NCI-H748 treated with DMSO at 0.1 percent for 48 hours (cell line): ENCODE measurements around the gene KIAA0586.
"Not testable (repeated sequence)": the region's sequence is repeated elsewhere in the genome, so short reads cannot be mapped to it uniquely, and the experiment has no call there.

Experiments used
- DNase-seq: peaks from one replicate; lab custom pipeline; 2025; lab: John Stamatoyannopoulos, UW

The KIAA0586 gene

GRCh38 chr14:58464652-58465051 lies 37.1 kb downstream of the KIAA0586 start:
- DNase-seq: no peak

GRCh38 chr14:58465421-58465820 lies 37.9 kb downstream of the KIAA0586 start:
- DNase-seq: no peak

GRCh38 chr14:58466459-58466858 lies 38.9 kb downstream of the KIAA0586 start:
- DNase-seq: no peak

- no peak for DNase-seq
Measured at GRCh38 chr14:58467575-58467974, 40.1 kb downstream of the KIAA0586 start.

- no peak for DNase-seq
Measured at GRCh38 chr14:58469309-58469708, 41.8 kb downstream of the KIAA0586 start.

- no peak for DNase-seq
Measured at GRCh38 chr14:58476320-58476719, 48.8 kb downstream of the KIAA0586 start.

GRCh38 chr14:58477653-58478052 lies 50.1 kb downstream of the KIAA0586 start:
- no peak for DNase-seq

- DNase-seq: not testable (repeated sequence)
Measured at GRCh38 chr14:58478329-58478728, 50.8 kb downstream of the KIAA0586 start.

GRCh38 chr14:58479975-58480374 lies 52.5 kb downstream of the KIAA0586 start:
- no peak for DNase-seq

GRCh38 chr14:58484176-58484575 lies 56.7 kb downstream of the KIAA0586 start:
- no peak for DNase-seq

GRCh38 chr14:58488550-58488949 lies 61.0 kb downstream of the KIAA0586 start:
- DNase-seq: no peak

- DNase-seq: no peak
Measured at GRCh38 chr14:58491593-58491992, 64.1 kb downstream of the KIAA0586 start.

- DNase-seq: no peak
Measured at GRCh38 chr14:58492044-58492443, 64.5 kb downstream of the KIAA0586 start.

GRCh38 chr14:58501214-58501816 lies 73.8 kb downstream of the KIAA0586 start:
- peak; percentile 64 for DNase-seq

GRCh38 chr14:58513272-58513671 lies 85.8 kb downstream of the KIAA0586 start:
- DNase-seq: no peak

GRCh38 chr14:58517592-58517991 lies 90.1 kb downstream of the KIAA0586 start:
- DNase-seq: no peak

- not testable (repeated sequence) for DNase-seq
Measured at GRCh38 chr14:58525691-58526090, 98.2 kb downstream of the KIAA0586 start.

GRCh38 chr14:58533446-58533845 lies 105.9 kb downstream of the KIAA0586 start:
- DNase-seq: no peak

- DNase-seq: no peak
Measured at GRCh38 chr14:58535044-58535443, 107.5 kb downstream of the KIAA0586 start.

- DNase-seq: no peak
Measured at GRCh38 chr14:58537004-58537403, 109.5 kb downstream of the KIAA0586 start.

- no peak for DNase-seq
Measured at GRCh38 chr14:58540749-58541632, 113.5 kb downstream of the KIAA0586 start.

GRCh38 chr14:58541633-58542022 lies 114.1 kb downstream of the KIAA0586 start:
- no peak for DNase-seq

GRCh38 chr14:58543253-58543652 lies 115.7 kb downstream of the KIAA0586 start:
- no peak for DNase-seq
